Heart left ventricle (tissue), 16 donors: ENCODE measurements around the gene SMARCA1. TPM values are rescaled to one million over a fixed set of nuclear protein-coding genes. Genes with fewer than 3 reads are reported as not detected.

ENCODE experiments used
- ATAC-seq, 4 donors: fragments of 200-7000 bp; cut with Tn5 transposase; one replicate each; pipeline ENCODE4 v1.9.1; 2020 to 2022; ENCODE audit warnings: moderate library complexity in 4 of 4, mild to moderate bottlenecking in 3 of 4, moderate number of reproducible peaks in 1 of 4
- DNase-seq, 5 donors: peaks; one replicate each; pipeline ENCODE4 v3.0.0-alpha.2; 2020
- H3K27ac ChIP-seq, 12 donors: fragments of 200-600 bp; sonication (generic) in 4 of 12; one replicate each; pipeline versions ENCODE4 v1.5.0 to v1.8.0; 2016 to 2022; ENCODE audit warnings: mild to moderate bottlenecking in 2 of 12
- H3K27me3 ChIP-seq, 9 donors: fragments of 200-600 bp; sonication (generic) in 2 of 9; one replicate each; pipeline versions ENCODE4 v1.5.1 to v1.8.0; 2016 to 2022; ENCODE audit warnings: mild to moderate bottlenecking in 3 of 9
- H3K36me3 ChIP-seq, 9 donors: fragments of 200-600 bp; sonication (generic) in 2 of 9; one replicate each; pipeline versions ENCODE4 v1.5.0 to v1.8.0; 2018 to 2022; ENCODE audit warnings: mild to moderate bottlenecking in 2 of 9
- H3K4me1 ChIP-seq, 12 donors: fragments of 200-600 bp; sonication (generic) in 4 of 12; one replicate each; pipeline versions ENCODE4 v1.5.0 to v1.8.0; 2016 to 2022; ENCODE audit warnings: mild to moderate bottlenecking in 3 of 12
- H3K4me3 ChIP-seq, 12 donors: fragments of 200-600 bp; sonication (generic) in 4 of 12; one replicate each; pipeline versions ENCODE4 v1.5.0 to v1.8.0; 2017 to 2022; ENCODE audit warnings: mild to moderate bottlenecking in 9 of 12, moderate library complexity in 4 of 12
- H3K9me3 ChIP-seq, 12 donors: fragments of 200-600 bp; sonication (generic) in 4 of 12; one replicate each; pipeline versions ENCODE4 v1.5.0 to v1.8.0; 2016 to 2022; ENCODE audit warnings: mild to moderate bottlenecking in 1 of 12
- POLR2A ChIP-seq, 2 donors: fragments of 450-650 bp; IDR thresholded peaks; one replicate each; pipeline ENCODE4 v1.6.1; 2017; ENCODE audit warnings: antibody characterized with exemption in 2 of 2, mild to moderate bottlenecking in 2 of 2, moderate library complexity in 2 of 2
- WGBS, 4 donors: extraction: QIAGEN DNeasy Blood & Tissue Kit in 2 of 4; methylation state at CpG; one replicate each; pipeline versions ENCODE4 v1.1.5 to v1.1.7; 2013 to 2018; 5-methylcytosine and 5-hydroxymethylcytosine counted together
- intact Hi-C, 10 donors: fragments of 100-400 bp; cut with DNase I; formaldehyde crosslinking; loops; one replicate each; pipeline versions ENCODE4 v1.11.1 to v1.14.2; 2022
- polyA plus RNA-seq, 2 donors: library from polyadenylated mRNA; stranded (reverse); fragments of 200-250 nt; gene quantifications; one replicate each; pipeline ENCODE4 v1.2.3, GENCODE V29; 2013
- total RNA-seq, 9 donors: library from RNA; depleted of rRNA in 2 of 9; stranded (reverse); fragments of >200 nt in 2 of 9; fragmentation: NEBNext Ultra II Directional in 3 of 9; extraction: Animal tissue kit (Norgen Biotek cat#: 25700) in 3 of 9; gene quantifications; one replicate each; pipeline versions ENCODE4 v1.1.0 to v1.2.4, GENCODE V29; 2016 to 2023
- TF ChIP-seq, protein P1 (sequence below), 12 donors: fragments of 200-600 bp; sonication (generic) in 4 of 12; IDR thresholded peaks; one replicate each; pipeline versions ENCODE4 v1.5.0 to v1.8.0; 2018 to 2022; ENCODE audit warnings: antibody characterized with exemption in 12 of 12, mild to moderate bottlenecking in 5 of 12
- donor health status: ischemic (EF 13 %, LVEDD 7.1; RV severe dilation, severe dysfunction).
- donor health status: healthy with polysubstance abuse.
- donor health status: DM: no; HTN: yes; CAD: no.
- donor health status: DM: no; HTN: no; CAD: no.
- donor health status: ischemic (EF 25% LVEDD 6.9; RV normal size, moderate dysfunction).
- donor health status: ischemic (EF 25% LVEDD 5.7; RV mildly dilated, moderate dysfunction).
- donor health status: healthy.
- donor health status: DM: yes; HTN: yes; CAD: no.
- donor health status: ischemic (EF 35%, LVEDD 5.7; RV mildly dilated, moderate dysfunction).
- donor health status: nonischemic (EF 11% LVEDD 7.7; RV severe dilation, severe dysfunction).
- donor health status: DM: yes; HTN: yes; CAD: no.
- donor health status: PGD.
- donor health status: ischemic (EF 29% LVEDD 5.4; RV normal size, mild dysfunction).
- donor health status: nonischemic (EF 23%, LVEDD 6.1; RV moderate dilation, normal function).

The SMARCA1 gene
- total and polyA plus RNA-seq, 11 donors = 7.6 to 38.5 (median 30.8) TPM

GRCh38 chrX:129452523-129452922 is 70.8 kb downstream of the SMARCA1 start:
- no peak overlapping the region for H3K27ac ChIP-seq
- intact Hi-C loops = no loop called here
- no peak overlapping the region for H3K4me3 ChIP-seq
- DNase-seq (no peak), ATAC-seq (no peak)
- no peaks in the 10 kb centered on the region for H3K9me3 ChIP-seq
- 70 to 91% (median 78%) methylated on average over 6 of the region's 6 CpGs for WGBS, 4 donors
- H3K27me3 ChIP-seq = no peaks in the 10 kb centered on the region
- H3K36me3 ChIP-seq = peaks cover 0 to 7% (median 0%) of the 10 kb centered on the region in 9 donors
- no peaks in the 10 kb centered on the region for H3K4me1 ChIP-seq
- TF ChIP-seq, protein P1, sequence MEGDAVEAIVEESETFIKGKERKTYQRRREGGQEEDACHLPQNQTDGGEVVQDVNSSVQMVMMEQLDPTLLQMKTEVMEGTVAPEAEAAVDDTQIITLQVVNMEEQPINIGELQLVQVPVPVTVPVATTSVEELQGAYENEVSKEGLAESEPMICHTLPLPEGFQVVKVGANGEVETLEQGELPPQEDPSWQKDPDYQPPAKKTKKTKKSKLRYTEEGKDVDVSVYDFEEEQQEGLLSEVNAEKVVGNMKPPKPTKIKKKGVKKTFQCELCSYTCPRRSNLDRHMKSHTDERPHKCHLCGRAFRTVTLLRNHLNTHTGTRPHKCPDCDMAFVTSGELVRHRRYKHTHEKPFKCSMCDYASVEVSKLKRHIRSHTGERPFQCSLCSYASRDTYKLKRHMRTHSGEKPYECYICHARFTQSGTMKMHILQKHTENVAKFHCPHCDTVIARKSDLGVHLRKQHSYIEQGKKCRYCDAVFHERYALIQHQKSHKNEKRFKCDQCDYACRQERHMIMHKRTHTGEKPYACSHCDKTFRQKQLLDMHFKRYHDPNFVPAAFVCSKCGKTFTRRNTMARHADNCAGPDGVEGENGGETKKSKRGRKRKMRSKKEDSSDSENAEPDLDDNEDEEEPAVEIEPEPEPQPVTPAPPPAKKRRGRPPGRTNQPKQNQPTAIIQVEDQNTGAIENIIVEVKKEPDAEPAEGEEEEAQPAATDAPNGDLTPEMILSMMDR (IDR thresholded peaks at IDR 0.05) = no peak
- no peak for TF ChIP-seq POLR2A (IDR thresholded peaks at IDR 0.05)

GRCh38 chrX:129450123-129450522 is 73.2 kb downstream of the SMARCA1 start:
- 60 to 98% (median 87%) methylated on average over 4 of the region's 4 CpGs for WGBS, 4 donors
- Histone ChIP-seq H3K36me3 (peaks cover 0 to 10% (median 0%) of the 10 kb centered on the region in 9 donors), H3K27ac (no peak overlapping the region), H3K27me3 (no peaks in the 10 kb centered on the region), H3K9me3 (no peaks in the 10 kb centered on the region), H3K4me1 (no peaks in the 10 kb centered on the region), H3K4me3 (no peak overlapping the region)
- DNase-seq (no peak), ATAC-seq (no peak)
- TF ChIP-seq, protein P1 (IDR thresholded peaks at IDR 0.05) = no peak
- intact Hi-C loops = no loop called here

GRCh38 chrX:129449148-129449547 is 74.1 kb downstream of the SMARCA1 start:
- peaks cover 0 to 10% (median 0%) of the 10 kb centered on the region in 9 donors for H3K36me3 ChIP-seq
- 60 to 80% (median 66%) methylated on average over 2 of the region's 2 CpGs for WGBS, 4 donors
- intact Hi-C loops = no loop called here
- no peak for DNase-seq
- no peaks in the 10 kb centered on the region for H3K4me1 ChIP-seq
- no peak overlapping the region for H3K4me3 ChIP-seq
- no peaks in the 10 kb centered on the region for H3K9me3 ChIP-seq
- no peak for ATAC-seq
- TF ChIP-seq, protein P1 (IDR thresholded peaks at IDR 0.05) = no peak
- no peak for TF ChIP-seq POLR2A (IDR thresholded peaks at IDR 0.05)
- H3K27me3 ChIP-seq = no peaks in the 10 kb centered on the region
- no peak overlapping the region for H3K27ac ChIP-seq

GRCh38 chrX:129445436-129445835 is 77.9 kb downstream of the SMARCA1 start:
- no peak for DNase-seq
- H3K4me1 ChIP-seq = no peaks in the 10 kb centered on the region
- no peak for ATAC-seq
- intact Hi-C loops = no loop called here
- H3K36me3 ChIP-seq = peaks cover 0 to 10% (median 0%) of the 10 kb centered on the region in 9 donors
- H3K27ac ChIP-seq = no peak overlapping the region
- no peak overlapping the region for H3K4me3 ChIP-seq
- H3K27me3 ChIP-seq = no peaks in the 10 kb centered on the region
- TF ChIP-seq, protein P1 (IDR thresholded peaks at IDR 0.05) = no peak
- no peak for TF ChIP-seq POLR2A (IDR thresholded peaks at IDR 0.05)
- H3K9me3 ChIP-seq = no peaks in the 10 kb centered on the region
